ENCODE measurements around the gene TSEN2. TPM values are rescaled to one million over a fixed set of nuclear protein-coding genes. Genes with fewer than 3 reads are reported as not detected.
"Not testable (repeated sequence)": the region's sequence is repeated elsewhere in the genome, so short reads cannot be mapped to it uniquely, and the experiment has no call there.

Gene TSEN2
- total and polyA plus RNA-seq, 10 donors = 10.6 to 21.5 (median 14.4) TPM

DNA sequence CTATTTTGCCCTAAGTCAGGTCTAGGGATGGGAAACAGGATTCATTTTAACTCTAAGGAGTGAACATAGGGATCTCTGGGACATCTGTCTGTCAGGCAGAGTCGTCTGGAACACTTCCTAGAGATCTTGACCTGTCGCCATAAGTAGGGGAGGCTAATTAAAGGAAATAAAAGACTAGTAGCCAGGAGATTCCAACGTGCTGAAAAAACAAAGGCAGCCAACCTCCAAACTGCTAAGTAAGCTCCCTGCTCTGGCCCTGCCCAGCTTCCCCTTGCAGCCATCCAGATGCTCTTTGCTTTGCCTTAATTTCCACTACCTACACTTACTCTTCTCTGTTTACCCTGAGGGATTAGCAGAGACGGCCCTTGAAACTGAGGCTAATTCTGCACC lies 18.4 kb upstream of the TSEN2 start:
- no peaks in the 10 kb centered on the region for H3K36me3 ChIP-seq
- no peak for TF ChIP-seq POLR2AphosphoS5 (IDR thresholded peaks at IDR 0.05)
- no peaks in the 10 kb centered on the region for H3K9me3 ChIP-seq
- H3K4me3 ChIP-seq = no peak overlapping the region
- no peak overlapping the region for H3K27ac ChIP-seq
- no peak for DNase-seq
- no peaks in the 10 kb centered on the region for H3K27me3 ChIP-seq (replicated peaks in 1 of 7)
- H3K4me1 ChIP-seq = peaks cover 0 to 16% (median 9%) of the 10 kb centered on the region in 6 donors
- intact Hi-C loops (cut with DNase I; ENCODE audit: low total_unique reads) = no loop called here
- 61 to 79% (median 74%) methylated on average over 4 of the region's 4 CpGs for WGBS, 5 donors

DNA sequence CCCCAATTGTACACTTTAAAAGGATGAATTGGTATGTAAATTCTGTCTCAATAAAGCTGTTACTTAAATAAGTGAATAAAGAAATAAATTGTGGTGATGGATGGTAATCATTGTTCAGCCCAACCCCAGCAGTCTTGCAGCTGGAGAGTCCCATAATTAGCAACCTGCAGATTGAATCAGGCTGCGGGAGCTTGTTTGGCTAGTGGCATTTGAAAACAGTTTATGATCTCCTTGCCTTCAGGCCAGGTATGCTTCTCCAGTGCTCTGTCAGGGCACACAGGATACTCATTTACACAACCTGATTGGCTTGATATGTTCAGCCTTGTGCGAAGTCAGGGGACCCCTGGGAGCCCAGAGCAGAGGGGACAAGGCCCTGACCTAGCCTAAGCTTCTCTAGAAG lies 16.5 kb upstream of the TSEN2 start:
- Histone ChIP-seq H3K4me1 (peaks cover 0 to 3% (median under 1%) of the 10 kb centered on the region in 6 donors), H3K36me3 (no peaks in the 10 kb centered on the region), H3K9me3 (no peaks in the 10 kb centered on the region), H3K4me3 (no peak overlapping the region), H3K27ac (no peak overlapping the region), H3K27me3 (replicated peaks in 1 of 7) (no peaks in the 10 kb centered on the region)
- TF ChIP-seq POLR2A (IDR thresholded peaks at IDR 0.05) = no peak
- no peak for TF ChIP-seq POLR2AphosphoS5 (IDR thresholded peaks at IDR 0.05)
- TF ChIP-seq CTCF (IDR thresholded peaks at IDR 0.05 in 8 of 11, conservative IDR thresholded peaks at IDR 0.05 in 3 of 11) = no peak
- intact Hi-C loops (cut with DNase I; ENCODE audit: low total_unique reads) = no loop called here
- WGBS, 5 donors = 82 to 98% (median 95%) methylated on average over 2 of the region's 2 CpGs
- no peak for DNase-seq

GRCh38 chr3:12468276-12468675 lies 16.0 kb upstream of the TSEN2 start:
- no peak for DNase-seq
- Histone ChIP-seq H3K4me3 (no peak overlapping the region), H3K27ac (no peak overlapping the region), H3K4me1 (no peaks in the 10 kb centered on the region), H3K27me3 (replicated peaks in 1 of 7) (no peaks in the 10 kb centered on the region), H3K36me3 (no peaks in the 10 kb centered on the region), H3K9me3 (no peaks in the 10 kb centered on the region)
- no peak for TF ChIP-seq POLR2A (IDR thresholded peaks at IDR 0.05)
- TF ChIP-seq CTCF (IDR thresholded peaks at IDR 0.05 in 8 of 11, conservative IDR thresholded peaks at IDR 0.05 in 3 of 11) = no peak
- TF ChIP-seq POLR2AphosphoS5 (IDR thresholded peaks at IDR 0.05) = no peak
- intact Hi-C loops (cut with DNase I; ENCODE audit: low total_unique reads) = no loop called here
- WGBS, 5 donors = 90 to 99% (median 96%) methylated on average over 6 of the region's 6 CpGs

DNA sequence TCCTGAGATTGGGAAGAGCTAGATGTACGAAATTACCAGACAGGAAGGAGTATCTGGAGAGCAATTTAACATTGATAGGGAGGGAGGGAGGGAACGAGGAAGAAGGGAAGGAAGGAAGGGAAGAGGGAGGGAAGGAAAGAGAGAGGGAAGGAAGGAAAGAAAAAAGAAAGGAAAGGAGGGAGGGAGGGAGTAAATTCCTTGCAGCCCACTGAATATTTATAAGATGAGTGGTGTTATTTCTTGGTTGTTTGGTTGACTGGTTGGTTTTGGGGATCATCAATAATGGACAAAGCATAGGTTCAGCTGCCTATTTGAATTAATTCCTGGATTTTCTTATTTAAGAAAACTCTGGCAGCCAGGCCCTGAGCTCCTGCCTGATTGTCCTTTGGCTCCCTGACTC lies 15.5 kb upstream of the TSEN2 start:
- Histone ChIP-seq H3K27ac (no peak overlapping the region), H3K9me3 (no peaks in the 10 kb centered on the region), H3K4me3 (no peak overlapping the region), H3K4me1 (no peaks in the 10 kb centered on the region), H3K36me3 (no peaks in the 10 kb centered on the region), H3K27me3 (replicated peaks in 1 of 7) (no peaks in the 10 kb centered on the region)
- no peak for DNase-seq
- TF ChIP-seq CTCF (IDR thresholded peaks at IDR 0.05 in 8 of 11, conservative IDR thresholded peaks at IDR 0.05 in 3 of 11) = no peak
- no peak for TF ChIP-seq POLR2A (IDR thresholded peaks at IDR 0.05)
- TF ChIP-seq POLR2AphosphoS5 (IDR thresholded peaks at IDR 0.05) = no peak
- intact Hi-C loops (cut with DNase I; ENCODE audit: low total_unique reads) = no loop called here
- 31 to 55% (median 39%) methylated on average over 2 of the region's 2 CpGs for WGBS, 5 donors

DNA sequence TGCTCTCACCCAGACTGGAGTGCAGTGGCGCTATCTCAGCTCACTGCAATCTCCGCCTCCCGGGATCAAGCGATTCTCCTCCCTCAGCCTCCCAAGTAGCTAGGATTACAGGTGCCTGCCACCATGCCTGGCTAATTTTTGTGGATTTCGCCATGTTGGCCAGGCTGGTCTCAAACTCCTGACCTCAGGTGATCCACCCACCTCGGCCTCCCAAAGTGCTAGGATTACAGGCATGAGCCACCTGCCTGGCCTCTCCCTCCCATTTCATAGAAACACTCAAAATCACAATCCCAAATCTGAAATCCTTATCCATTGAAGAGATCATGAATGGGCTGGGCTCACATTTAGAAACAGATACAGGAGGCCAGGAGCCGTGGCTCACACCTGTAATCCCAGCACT lies 15.1 kb upstream of the TSEN2 start:
- not testable (repeated sequence) for DNase-seq, H3K4me1 ChIP-seq
- WGBS, 5 donors = 66 to 96% (median 85%) methylated on average over 7 of the region's 7 CpGs

More for the DNA sequence above, 15.1 kb upstream of the TSEN2 start:
- H3K36me3 ChIP-seq; H3K27me3 ChIP-seq (replicated peaks in 1 of 7); intact Hi-C loops (cut with DNase I; ENCODE audit: low total_unique reads); H3K27ac ChIP-seq; H3K9me3 ChIP-seq; H3K4me3 ChIP-seq: not testable (repeated sequence)

Data from spleen (tissue), 11 donors.